Activated CD4-positive, CD25-positive, alpha-beta regulatory T cell (primary cell): ENCODE measurements around the gene REEP6.
"Not testable (repeated sequence)": the region's sequence is repeated elsewhere in the genome, so short reads cannot be mapped to it uniquely, and the experiment has no call there.

ENCODE experiments used
- DNase-seq, 4 experiments: peaks; one replicate each; lab custom pipeline; 2025; lab: John Stamatoyannopoulos, UW

Gene REEP6

DNA sequence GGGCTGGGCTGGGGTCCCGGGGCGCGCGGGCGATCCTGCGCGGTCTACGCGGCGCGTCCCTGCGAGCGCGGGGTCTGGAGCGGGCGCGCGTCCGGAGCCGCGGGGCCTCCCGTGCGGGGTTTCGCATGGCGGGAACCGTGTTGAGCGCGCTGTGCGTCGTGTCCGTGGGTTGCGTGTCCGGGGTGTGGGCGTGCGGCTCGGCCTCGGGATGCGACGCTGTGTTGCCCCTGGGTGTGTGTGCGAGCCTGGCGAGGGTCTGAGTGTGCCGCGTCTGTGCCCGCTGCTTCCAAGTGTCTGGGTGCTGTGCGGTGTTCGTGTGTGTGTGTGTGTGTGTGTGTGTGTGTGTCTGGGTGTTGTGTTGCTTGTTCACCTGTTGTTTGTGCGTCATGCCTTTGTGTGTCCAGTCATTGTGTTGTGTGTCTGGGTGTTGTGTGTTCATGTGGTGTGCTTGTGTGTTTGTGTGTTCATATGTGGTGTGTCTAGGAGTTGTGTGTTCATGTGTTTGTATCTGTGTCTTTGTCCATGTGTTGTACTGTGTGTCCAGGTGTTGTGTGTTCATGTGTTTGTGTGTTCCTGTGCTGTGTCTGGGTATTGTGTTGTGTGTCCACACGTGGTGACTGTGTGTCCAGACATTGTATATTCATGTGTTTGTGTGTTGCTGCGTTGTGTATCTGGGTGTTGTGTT, 33.4 kb downstream of the REEP6 start:
- no peak for DNase-seq

- no peak for DNase-seq
Observed at GRCh38 chr19:1524972-1525325, 34.0 kb downstream of the REEP6 start.

DNA sequence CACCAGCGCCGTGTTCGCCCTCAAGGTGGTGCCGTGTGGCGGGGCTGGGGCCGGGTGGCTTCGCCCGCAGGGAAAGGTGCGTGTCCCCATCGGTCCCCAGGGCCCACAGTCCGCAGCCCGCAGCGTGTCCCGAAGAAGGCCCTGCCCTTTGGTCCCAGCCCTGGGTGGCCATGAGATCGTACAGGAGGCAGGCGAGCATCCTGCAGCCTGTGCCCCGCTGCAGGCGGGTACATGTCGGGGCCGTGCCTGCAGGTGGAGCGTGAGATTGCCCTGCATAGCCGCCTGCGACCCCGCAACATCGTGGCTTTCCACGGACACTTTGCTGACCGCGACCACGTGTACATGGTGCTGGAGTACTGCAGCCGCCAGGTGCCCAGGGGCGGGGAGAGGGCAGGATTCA, 34.4 kb downstream of the REEP6 start:
- no peak for DNase-seq

DNA sequence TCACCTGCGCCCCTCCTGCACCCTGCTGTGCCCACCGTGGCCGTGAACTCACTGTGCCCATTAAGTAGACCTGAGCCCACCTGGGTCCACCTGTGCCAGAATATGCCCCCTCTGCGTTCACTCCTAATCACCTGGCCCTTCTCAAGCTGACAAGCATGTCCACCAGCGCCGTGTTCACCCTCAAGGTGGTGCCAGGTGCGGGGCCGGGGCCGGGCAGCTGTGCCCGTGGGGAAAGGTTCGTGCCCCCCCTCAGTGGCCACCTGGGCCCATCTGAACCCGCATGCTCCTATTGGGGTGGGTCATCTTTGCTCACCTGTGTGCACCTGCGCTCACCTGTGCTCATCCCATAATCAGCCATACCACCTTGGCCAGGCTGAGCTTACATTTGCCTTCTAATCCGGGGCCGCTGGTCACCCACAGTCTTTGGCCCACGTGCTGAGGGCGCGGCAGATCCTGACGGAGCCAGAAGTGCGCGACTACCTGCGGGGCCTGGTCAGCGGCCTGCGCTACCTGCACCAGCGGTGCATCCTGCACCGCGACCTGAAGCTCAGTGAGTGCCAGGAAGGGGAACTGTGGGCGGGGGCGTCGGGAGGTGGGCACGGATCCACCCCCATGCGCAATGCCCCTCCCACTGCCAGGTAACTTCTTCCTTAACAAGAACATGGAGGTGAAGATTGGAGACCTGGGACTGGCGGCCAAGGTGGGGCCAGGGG, 35.2 kb downstream of the REEP6 start:
- no peak for DNase-seq

- no peak for DNase-seq
Observed at GRCh38 chr19:1526979-1527649, 36.1 kb downstream of the REEP6 start.

DNA sequence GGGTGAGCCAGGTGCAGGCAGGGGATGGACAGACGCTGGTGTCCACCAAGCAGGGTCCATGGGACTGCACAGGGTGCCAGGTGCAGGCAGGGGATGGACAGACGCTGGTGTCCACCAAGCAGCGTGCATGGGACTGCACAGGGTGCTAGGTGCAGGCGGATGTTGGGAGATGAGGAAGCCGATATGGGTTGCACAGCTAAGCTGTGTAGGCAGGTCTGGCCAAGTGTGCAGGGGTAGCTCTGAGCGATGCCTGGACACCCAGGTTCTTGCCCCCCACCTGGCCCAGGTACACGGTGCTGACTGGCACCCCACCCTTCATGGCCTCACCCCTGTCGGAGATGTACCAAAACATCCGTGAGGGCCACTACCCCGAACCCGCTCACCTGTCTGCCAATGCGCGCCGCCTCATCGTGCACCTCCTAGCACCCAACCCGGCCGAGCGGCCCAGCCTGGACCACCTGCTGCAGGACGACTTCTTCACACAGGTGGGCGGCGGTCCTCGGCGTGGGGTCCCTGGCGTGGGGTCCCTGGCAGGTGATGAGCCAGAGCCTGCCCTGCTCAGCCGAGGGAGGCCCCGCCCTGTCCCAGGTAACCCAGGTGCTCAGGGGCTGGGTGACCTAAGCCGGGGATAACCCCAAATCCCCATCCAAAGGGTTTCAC, 36.8 kb downstream of the REEP6 start:
- no peak for DNase-seq

GRCh38 chr19:1528596-1529429, 37.8 kb downstream of the REEP6 start:
- no peak for DNase-seq

DNA sequence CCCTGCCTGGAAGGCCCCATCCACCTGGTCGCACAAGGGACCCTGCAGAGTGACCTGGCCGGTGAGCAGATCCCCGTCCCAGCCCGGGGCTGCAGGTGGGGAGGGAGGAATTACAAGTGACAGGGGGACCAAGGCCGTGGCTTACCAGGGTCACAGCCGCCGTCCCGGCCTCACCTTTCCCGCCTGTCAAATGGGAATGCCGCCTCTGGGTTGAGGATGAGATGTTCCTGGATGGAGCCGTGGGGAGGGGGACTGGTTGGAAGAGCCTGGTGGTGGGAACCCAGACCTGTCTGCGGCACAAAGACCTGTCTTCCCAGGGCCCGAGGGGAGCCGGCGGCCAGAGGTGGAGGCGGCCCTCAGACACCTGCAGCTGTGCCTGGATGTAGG, 38.4 kb downstream of the REEP6 start:
- DNase-seq: no peak

DNA sequence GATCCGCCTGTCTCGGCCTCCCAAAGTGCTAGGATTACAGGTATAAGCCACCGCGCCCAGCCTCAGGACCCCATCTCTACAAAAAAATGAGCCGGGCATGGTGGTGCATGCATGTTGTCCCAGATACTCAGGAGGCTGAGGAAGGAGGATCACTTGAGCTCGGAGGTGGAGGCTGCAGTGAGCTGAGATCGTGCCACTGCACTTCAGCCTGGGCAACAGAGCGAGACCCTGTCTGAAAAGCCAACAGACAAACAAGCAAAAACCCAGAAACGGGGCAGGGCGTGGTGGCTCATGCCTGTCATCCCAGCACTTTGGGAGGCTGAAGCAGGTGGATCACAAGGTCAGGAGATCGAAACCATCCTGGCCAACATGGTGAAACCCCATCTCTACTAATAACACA, 39.9 kb downstream of the REEP6 start:
- DNase-seq: not testable (repeated sequence)

DNA sequence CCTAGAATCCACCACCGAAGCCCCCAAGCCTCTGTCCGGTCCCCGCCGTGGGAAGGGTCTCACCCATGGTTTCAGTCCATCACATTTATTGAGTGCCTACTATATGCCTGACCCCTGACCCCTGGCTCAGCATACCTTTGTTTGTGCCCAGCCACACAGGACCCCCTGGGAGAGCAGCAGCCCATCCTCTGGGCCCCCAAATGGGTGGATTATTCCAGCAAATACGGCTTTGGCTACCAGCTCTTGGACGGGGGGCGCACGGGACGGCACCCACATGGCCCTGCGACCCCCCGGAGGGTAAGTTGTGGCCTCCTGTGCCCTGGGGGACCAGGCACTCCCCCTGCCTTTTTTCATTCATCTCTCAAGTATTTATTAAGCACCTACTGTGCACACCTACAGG, 40.6 kb downstream of the REEP6 start:
- DNase-seq: no peak

GRCh38 chr19:1532003-1532402, 41.0 kb downstream of the REEP6 start:
- DNase-seq: no peak

DNA sequence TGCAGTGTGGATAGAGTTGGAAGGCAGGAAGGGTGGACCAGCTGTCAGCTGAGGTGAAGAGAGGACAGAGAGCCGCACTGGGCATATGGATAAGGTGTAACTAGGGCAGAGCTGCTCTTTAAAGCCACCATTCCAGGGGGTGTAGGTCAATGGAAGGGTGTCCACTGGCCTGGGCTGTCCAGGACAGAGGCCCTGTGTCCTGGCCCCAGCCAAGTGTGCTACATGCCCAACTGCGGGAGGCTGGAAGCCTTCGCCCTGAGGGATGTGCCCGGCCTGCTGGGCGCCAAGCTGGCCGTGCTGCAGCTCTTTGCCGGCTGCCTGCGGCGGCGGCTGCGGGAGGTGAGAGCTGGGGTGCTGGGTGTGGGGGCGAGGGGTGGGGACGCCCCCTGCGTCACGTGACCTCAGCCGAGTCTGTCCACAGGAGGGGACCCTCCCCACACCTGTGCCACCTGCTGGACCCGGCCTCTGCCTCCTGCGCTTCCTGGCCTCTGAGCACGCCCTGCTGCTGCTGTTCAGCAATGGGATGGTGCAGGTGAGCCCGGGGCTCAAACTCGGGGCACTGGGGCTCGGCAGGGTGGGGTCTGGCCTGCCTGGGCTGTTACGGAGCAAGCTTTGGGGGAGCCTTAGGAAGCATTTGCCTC, 42.6 kb downstream of the REEP6 start:
- DNase-seq: no peak

DNA sequence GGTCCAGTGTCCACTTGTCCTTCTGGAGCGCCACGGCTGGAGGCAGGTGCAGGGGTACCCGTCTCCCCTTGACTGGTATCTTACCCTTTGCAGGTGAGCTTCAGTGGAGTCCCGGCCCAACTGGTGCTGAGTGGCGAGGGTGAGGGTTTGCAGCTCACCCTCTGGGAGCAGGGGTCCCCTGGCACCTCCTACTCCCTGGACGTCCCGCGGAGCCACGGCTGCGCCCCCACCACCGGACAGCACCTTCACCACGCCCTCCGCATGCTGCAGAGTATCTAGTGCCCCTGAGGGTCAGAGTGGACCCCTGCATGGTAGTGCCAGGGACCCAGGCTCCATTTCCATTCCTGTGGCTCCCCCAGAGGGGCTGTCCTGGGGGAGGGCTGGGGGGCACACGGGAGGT, 44.0 kb downstream of the REEP6 start:
- no peak for DNase-seq

DNA sequence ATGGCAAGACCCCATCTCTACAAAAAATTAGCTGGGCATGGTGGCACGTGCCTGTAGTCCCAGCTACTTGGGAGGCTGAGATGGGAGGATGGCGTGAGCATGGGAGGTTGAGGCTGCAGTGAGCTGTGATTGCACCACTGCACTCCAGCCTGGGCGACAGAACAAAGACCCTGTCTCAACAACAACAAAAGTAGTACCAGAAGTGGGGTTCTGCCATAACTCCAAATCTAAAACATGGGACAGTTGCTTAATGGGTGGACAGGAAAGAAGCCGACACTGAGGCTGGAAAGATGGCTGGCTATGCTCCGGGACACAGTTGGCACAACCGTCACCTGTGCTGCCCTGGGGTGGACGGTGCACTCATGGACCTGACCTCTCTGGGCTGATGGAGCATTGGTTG, 44.7 kb downstream of the REEP6 start:
- DNase-seq: not testable (repeated sequence)

GRCh38 chr19:1538978-1539377, 48.0 kb downstream of the REEP6 start:
- DNase-seq: no peak

GRCh38 chr19:1539749-1540148, 48.8 kb downstream of the REEP6 start:
- not testable (repeated sequence) for DNase-seq

GRCh38 chr19:1540365-1540925, 49.5 kb downstream of the REEP6 start:
- DNase-seq: no peak
